Measurements from ENCODE around the gene HEYL. TPM values are rescaled to one million over a fixed set of nuclear protein-coding genes. Genes with fewer than 3 reads are reported as not detected.

The HEYL gene
- total RNA-seq, 1 donor from 2014 or later: 4.3 TPM

GRCh38 chr1:39679821-39680220 is 40.4 kb upstream of the HEYL start:
- Mint-ChIP-seq H3K4me3 (ENCODE audit: low read depth) (no peak overlapping the region), H3K36me3 (ENCODE audit: insufficient read depth) (peaks cover 1% of the 10 kb centered on the region), H3K27me3 (peaks cover 81% of the 10 kb centered on the region), H3K4me1 (ENCODE audit: low read depth) (no peaks in the 10 kb centered on the region), H3K9me3 (ENCODE audit: low read depth) (no peaks in the 10 kb centered on the region), H3K27ac (no peak overlapping the region)
- no peak for TF ChIP-seq CTCF (IDR thresholded peaks at IDR 0.05; ENCODE audit: unreplicated experiment)
- no peak for DNase-seq (ENCODE audit: low spot score, unreplicated experiment)

- H3K27me3 Mint-ChIP-seq: peaks cover 83% of the 10 kb centered on the region
- no peak overlapping the region for H3K4me3 Mint-ChIP-seq (ENCODE audit: low read depth)
- TF ChIP-seq CTCF (IDR thresholded peaks at IDR 0.05; ENCODE audit: unreplicated experiment): no peak
- H3K4me1 Mint-ChIP-seq (ENCODE audit: low read depth): no peaks in the 10 kb centered on the region
- DNase-seq (ENCODE audit: low spot score, unreplicated experiment): no peak
- no peaks in the 10 kb centered on the region for H3K9me3 Mint-ChIP-seq (ENCODE audit: low read depth)
- peaks cover 1% of the 10 kb centered on the region for H3K36me3 Mint-ChIP-seq (ENCODE audit: insufficient read depth)
- H3K27ac Mint-ChIP-seq: no peak overlapping the region
Observed at GRCh38 chr1:39678889-39679288, 39.4 kb upstream of the HEYL start.

GRCh38 chr1:39677645-39678044 is 38.2 kb upstream of the HEYL start:
- no peak for TF ChIP-seq CTCF (IDR thresholded peaks at IDR 0.05; ENCODE audit: unreplicated experiment)
- Mint-ChIP-seq H3K4me3 (ENCODE audit: low read depth) (no peak overlapping the region), H3K4me1 (ENCODE audit: low read depth) (no peaks in the 10 kb centered on the region), H3K27me3 (peaks cover 83% of the 10 kb centered on the region), H3K36me3 (ENCODE audit: insufficient read depth) (peaks cover 1% of the 10 kb centered on the region), H3K9me3 (ENCODE audit: low read depth) (no peaks in the 10 kb centered on the region), H3K27ac (no peak overlapping the region)
- DNase-seq (ENCODE audit: low spot score, unreplicated experiment): no peak

- Mint-ChIP-seq H3K9me3 (ENCODE audit: low read depth) (no peaks in the 10 kb centered on the region), H3K4me3 (ENCODE audit: low read depth) (no peak overlapping the region), H3K4me1 (ENCODE audit: low read depth) (no peaks in the 10 kb centered on the region), H3K27ac (no peak overlapping the region), H3K36me3 (ENCODE audit: insufficient read depth) (no peaks in the 10 kb centered on the region), H3K27me3 (peaks cover 83% of the 10 kb centered on the region)
- no peak for DNase-seq (ENCODE audit: low spot score, unreplicated experiment)
- TF ChIP-seq CTCF (IDR thresholded peaks at IDR 0.05; ENCODE audit: unreplicated experiment): no peak
Observed at GRCh38 chr1:39676948-39677548, 37.6 kb upstream of the HEYL start.

- no peaks in the 10 kb centered on the region for H3K9me3 Mint-ChIP-seq (ENCODE audit: low read depth)
- no peaks in the 10 kb centered on the region for H3K4me1 Mint-ChIP-seq (ENCODE audit: low read depth)
- DNase-seq (ENCODE audit: low spot score, unreplicated experiment): no peak
- H3K4me3 Mint-ChIP-seq (ENCODE audit: low read depth): no peak overlapping the region
- TF ChIP-seq CTCF (IDR thresholded peaks at IDR 0.05; ENCODE audit: unreplicated experiment): no peak
- no peak overlapping the region for H3K27ac Mint-ChIP-seq
- H3K36me3 Mint-ChIP-seq (ENCODE audit: insufficient read depth): no peaks in the 10 kb centered on the region
- H3K27me3 Mint-ChIP-seq: peaks cover 76% of the 10 kb centered on the region
Observed at GRCh38 chr1:39675220-39675619, 35.8 kb upstream of the HEYL start.

Data from progenitor cell of endocrine pancreas (in vitro differentiated cells).